SU-DHL-6 (cell line): ENCODE measurements around the gene M1AP.

Experiments used
- EZH2phosphoT487 ChIP-seq: fragments of 200-600 bp; sonication (generic), shearing (Covaris generic); conservative IDR thresholded peaks from 2 replicates; pipeline ENCODE4 v1.6.1; 2018; ENCODE audit warnings: mild to moderate bottlenecking, antibody characterized with exemption, low read length, moderate library complexity, mixed read lengths
- TF ChIP-seq, protein P1 (sequence below): fragments of 200-600 bp; sonication (generic); IDR thresholded peaks from one replicate; pipeline ENCODE4 v1.5.1; 2017; ENCODE audit warnings: antibody characterized with exemption, mild to moderate bottlenecking, low read length, moderate library complexity; ENCODE audit not compliant: insufficient read depth, poor library complexity, severe bottlenecking

DNA sequence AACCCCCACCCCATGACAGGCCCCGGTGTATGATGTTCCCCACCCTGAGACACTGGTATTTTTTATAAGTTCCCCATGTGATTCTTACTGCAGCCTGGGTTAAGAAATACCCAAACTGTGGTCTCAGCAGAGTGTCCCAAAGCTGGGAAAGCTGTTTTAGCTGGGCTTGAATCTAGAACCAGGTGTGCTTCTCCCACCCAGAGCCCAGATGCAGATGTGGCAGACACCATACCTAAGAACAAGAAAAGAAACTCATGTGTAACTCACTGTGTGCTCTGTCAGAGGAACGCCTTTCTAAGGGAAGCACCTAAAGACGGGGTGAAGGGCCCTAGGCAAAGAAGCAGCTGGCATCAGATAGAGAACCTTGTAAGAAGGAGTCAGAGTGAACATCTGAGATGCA is 69.7 kb downstream of the M1AP start:
- TF ChIP-seq, protein P1, sequence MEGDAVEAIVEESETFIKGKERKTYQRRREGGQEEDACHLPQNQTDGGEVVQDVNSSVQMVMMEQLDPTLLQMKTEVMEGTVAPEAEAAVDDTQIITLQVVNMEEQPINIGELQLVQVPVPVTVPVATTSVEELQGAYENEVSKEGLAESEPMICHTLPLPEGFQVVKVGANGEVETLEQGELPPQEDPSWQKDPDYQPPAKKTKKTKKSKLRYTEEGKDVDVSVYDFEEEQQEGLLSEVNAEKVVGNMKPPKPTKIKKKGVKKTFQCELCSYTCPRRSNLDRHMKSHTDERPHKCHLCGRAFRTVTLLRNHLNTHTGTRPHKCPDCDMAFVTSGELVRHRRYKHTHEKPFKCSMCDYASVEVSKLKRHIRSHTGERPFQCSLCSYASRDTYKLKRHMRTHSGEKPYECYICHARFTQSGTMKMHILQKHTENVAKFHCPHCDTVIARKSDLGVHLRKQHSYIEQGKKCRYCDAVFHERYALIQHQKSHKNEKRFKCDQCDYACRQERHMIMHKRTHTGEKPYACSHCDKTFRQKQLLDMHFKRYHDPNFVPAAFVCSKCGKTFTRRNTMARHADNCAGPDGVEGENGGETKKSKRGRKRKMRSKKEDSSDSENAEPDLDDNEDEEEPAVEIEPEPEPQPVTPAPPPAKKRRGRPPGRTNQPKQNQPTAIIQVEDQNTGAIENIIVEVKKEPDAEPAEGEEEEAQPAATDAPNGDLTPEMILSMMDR: no peak
- TF ChIP-seq EZH2phosphoT487: no peak
